Measurements from ENCODE around the gene C9.

C9 gene

DNA sequence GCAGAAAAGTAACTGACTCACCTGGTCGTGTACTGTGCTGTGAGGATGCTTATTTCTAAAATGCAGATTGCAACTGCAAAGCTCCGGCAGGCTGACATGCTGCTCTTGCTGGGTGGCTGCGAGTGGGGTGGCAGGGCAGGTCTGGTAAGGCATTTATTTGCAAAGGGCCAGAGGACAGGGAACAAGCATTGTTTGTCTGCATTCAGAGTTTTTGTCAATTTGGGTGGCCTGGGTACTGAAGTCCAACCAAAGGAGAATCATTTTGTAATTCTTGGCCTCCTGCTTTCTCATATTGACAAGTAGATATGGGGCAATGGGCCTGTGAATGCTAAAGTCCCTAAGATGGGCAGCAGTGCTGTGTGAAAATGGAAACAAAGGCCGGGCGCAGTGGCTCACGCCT lies at the start of gene C9:
TSS of gene C9 (minus strand) at position 129 of the 400 bp plus-strand sequence. CDS start at position 98, 31 bp downstream.
- TF ChIP-seq, protein P1, sequence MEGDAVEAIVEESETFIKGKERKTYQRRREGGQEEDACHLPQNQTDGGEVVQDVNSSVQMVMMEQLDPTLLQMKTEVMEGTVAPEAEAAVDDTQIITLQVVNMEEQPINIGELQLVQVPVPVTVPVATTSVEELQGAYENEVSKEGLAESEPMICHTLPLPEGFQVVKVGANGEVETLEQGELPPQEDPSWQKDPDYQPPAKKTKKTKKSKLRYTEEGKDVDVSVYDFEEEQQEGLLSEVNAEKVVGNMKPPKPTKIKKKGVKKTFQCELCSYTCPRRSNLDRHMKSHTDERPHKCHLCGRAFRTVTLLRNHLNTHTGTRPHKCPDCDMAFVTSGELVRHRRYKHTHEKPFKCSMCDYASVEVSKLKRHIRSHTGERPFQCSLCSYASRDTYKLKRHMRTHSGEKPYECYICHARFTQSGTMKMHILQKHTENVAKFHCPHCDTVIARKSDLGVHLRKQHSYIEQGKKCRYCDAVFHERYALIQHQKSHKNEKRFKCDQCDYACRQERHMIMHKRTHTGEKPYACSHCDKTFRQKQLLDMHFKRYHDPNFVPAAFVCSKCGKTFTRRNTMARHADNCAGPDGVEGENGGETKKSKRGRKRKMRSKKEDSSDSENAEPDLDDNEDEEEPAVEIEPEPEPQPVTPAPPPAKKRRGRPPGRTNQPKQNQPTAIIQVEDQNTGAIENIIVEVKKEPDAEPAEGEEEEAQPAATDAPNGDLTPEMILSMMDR (IDR thresholded peaks at IDR 0.05; ENCODE audit: insufficient read depth, low read length, poor library complexity, severe bottlenecking): no peak
- no peak within 1 kb of the TSS for H3K4me3 ChIP-seq (replicated peaks; ENCODE audit: low read depth, low read length)
- DNase-seq (ENCODE audit: extremely low read depth, insufficient read length): no peak
- H3K36me3 ChIP-seq (ENCODE audit: control insufficient read depth, insufficient read depth, low read length): no peaks in the 10 kb centered on the region
- no peaks in the 10 kb centered on the region for H3K27me3 ChIP-seq (replicated peaks; ENCODE audit: control insufficient read depth, insufficient read depth, low read length)

DNA sequence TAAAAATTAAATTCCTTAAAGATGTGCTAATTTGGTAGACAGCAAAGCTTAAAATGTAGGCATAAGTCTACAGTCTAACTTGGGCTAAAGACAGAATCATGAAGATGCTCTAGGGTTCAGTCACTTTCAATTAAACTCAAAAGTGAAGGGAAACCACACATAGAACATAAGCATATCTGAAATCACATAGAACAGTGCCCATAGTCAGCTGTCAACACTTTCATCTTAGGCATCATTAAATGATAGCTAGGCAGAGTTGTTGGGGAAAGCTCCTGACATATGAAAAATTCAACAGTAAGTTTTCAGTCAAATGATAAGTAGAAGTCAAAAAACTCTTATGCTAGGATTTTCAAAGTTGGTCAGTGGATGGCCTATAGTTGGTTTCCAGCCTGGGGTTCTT lies 49.5 kb upstream of the C9 start:
- Histone ChIP-seq H3K36me3 (ENCODE audit: control insufficient read depth, insufficient read depth, low read length) (no peaks in the 10 kb centered on the region), H3K27me3 (replicated peaks; ENCODE audit: control insufficient read depth, insufficient read depth, low read length) (no peaks in the 10 kb centered on the region), H3K4me3 (replicated peaks; ENCODE audit: low read depth, low read length) (no peak overlapping the region)
- TF ChIP-seq, protein P1 (IDR thresholded peaks at IDR 0.05; ENCODE audit: insufficient read depth, low read length, poor library complexity, severe bottlenecking): no peak
- no peak for DNase-seq (ENCODE audit: extremely low read depth, insufficient read length)

DNA sequence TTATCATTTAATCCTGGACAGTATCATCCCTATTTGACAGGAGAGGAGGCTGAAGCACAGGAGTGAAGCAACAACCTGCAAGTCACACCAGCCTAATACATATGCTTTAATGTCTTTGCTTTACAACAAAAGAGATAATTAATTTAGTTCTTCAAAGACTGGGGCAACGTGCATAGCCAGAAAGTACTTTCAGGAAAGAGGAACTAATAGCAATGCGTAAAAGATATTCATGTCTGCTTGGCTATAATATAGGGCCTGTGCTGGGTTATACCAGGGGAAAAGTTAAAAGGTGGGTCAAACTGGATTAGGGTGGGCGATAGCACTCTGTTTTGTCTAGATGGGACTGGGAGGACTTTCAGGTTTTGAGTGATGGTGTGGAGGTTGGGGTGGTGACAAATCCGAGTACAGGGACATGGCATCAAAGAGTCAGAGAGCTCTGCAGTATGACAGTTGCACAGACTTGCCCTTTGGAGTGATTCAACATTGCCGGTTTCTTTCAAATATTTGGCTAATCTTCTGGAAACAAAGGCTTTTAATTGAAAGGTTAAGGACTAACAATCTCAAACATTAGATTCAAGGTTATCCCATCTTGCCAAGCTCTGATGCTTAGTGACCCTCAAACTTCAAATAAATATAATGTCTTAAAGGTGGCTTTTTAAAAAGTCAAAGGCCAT lies 48.6 kb upstream of the C9 start:
- Histone ChIP-seq H3K4me3 (replicated peaks; ENCODE audit: low read depth, low read length) (no peak overlapping the region), H3K27me3 (replicated peaks; ENCODE audit: control insufficient read depth, insufficient read depth, low read length) (no peaks in the 10 kb centered on the region), H3K36me3 (ENCODE audit: control insufficient read depth, insufficient read depth, low read length) (no peaks in the 10 kb centered on the region)
- DNase-seq (ENCODE audit: extremely low read depth, insufficient read length): no peak
- TF ChIP-seq, protein P1 (IDR thresholded peaks at IDR 0.05; ENCODE audit: insufficient read depth, low read length, poor library complexity, severe bottlenecking): no peak

DNA sequence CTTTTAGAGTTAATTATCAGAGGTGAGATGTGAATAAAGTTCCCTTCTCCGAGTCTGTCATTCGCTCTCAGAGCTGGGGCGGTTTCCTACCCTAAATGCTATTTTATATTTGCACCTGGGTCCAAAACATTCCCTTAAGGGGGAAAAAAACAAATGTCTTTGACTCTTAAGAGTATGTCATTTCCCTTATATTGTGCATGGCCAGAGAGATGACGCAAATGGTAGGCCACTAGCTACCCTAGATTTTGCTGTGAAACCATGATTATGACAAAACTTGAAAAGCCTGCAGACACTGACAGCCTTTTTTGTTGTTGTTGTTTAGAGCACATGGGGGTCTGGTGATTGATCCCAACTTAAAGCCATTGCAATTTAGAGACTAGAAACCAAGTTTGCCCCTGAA lies 47.7 kb upstream of the C9 start:
- no peak overlapping the region for H3K4me3 ChIP-seq (replicated peaks; ENCODE audit: low read depth, low read length)
- no peaks in the 10 kb centered on the region for H3K27me3 ChIP-seq (replicated peaks; ENCODE audit: control insufficient read depth, insufficient read depth, low read length)
- no peak for DNase-seq (ENCODE audit: extremely low read depth, insufficient read length)
- TF ChIP-seq, protein P1 (IDR thresholded peaks at IDR 0.05; ENCODE audit: insufficient read depth, low read length, poor library complexity, severe bottlenecking): no peak
- no peaks in the 10 kb centered on the region for H3K36me3 ChIP-seq (ENCODE audit: control insufficient read depth, insufficient read depth, low read length)

DNA sequence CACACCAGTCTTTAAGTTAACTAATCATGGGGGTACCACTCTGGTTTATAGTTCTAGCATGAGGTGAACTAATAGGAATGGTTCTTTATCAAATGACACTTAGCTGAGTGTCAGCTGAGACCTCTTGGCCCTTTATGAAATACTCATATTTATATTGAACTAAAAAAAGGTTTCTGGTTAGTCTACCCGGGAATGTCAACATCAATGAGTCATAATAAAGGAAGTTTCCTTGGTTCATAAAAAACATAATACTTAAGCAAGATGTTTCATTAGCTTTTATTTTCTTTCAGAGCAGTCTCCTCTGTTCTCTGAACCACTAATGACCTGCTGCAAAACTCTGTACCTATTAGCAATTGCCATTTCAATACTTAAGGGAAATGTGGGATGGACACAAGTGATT lies 46.8 kb upstream of the C9 start:
- no peak for DNase-seq (ENCODE audit: extremely low read depth, insufficient read length)
- TF ChIP-seq, protein P1 (IDR thresholded peaks at IDR 0.05; ENCODE audit: insufficient read depth, low read length, poor library complexity, severe bottlenecking): no peak
- Histone ChIP-seq H3K27me3 (replicated peaks; ENCODE audit: control insufficient read depth, insufficient read depth, low read length) (no peaks in the 10 kb centered on the region), H3K36me3 (ENCODE audit: control insufficient read depth, insufficient read depth, low read length) (no peaks in the 10 kb centered on the region), H3K4me3 (replicated peaks; ENCODE audit: low read depth, low read length) (no peak overlapping the region)

DNA sequence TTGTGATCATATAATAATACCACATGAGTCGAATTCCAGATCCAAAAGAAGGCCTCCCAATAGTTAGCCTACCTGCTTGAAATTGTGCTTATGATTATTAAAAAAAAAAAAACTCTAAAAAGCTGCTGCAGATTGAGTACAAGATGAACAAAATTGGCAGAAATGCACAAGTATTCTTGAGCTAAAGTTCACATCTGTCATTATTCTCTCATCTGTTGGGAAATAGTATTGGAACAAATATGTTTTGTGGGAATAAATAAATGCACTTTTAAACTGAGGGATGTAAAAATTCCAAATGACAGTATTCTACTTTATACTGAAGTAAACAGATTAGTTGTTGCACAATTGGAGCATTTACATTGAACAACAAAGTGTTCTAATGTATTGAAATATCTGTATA lies 44.7 kb upstream of the C9 start:
- no peak for DNase-seq (ENCODE audit: extremely low read depth, insufficient read length)
- H3K4me3 ChIP-seq (replicated peaks; ENCODE audit: low read depth, low read length): no peak overlapping the region
- H3K36me3 ChIP-seq (ENCODE audit: control insufficient read depth, insufficient read depth, low read length): no peaks in the 10 kb centered on the region
- H3K27me3 ChIP-seq (replicated peaks; ENCODE audit: control insufficient read depth, insufficient read depth, low read length): no peaks in the 10 kb centered on the region
- TF ChIP-seq, protein P1 (IDR thresholded peaks at IDR 0.05; ENCODE audit: insufficient read depth, low read length, poor library complexity, severe bottlenecking): no peak

All from GM06990 (cell line).